Upper lobe of left lung (tissue), 6 donors: ENCODE results near the gene PROCR. TPM values are rescaled to one million over a fixed set of nuclear protein-coding genes. Genes with fewer than 3 reads are reported as not detected.
A peak's percentile ranks its signal among the peaks of the same experiment; 100 is the strongest.

Source experiments
- ATAC-seq, 2 donors: fragments of 200-7000 bp; cut with Tn5 transposase; one replicate each; pipeline ENCODE4 v1.9.1; 2022; ENCODE audit warnings: mild to moderate bottlenecking in 2 of 2, moderate library complexity in 2 of 2; ENCODE audit not compliant: low FRiP score in 2 of 2
- DNase-seq, 2 donors: peaks; one replicate each; pipeline ENCODE4 v3.0.0-alpha.2; 2019 to 2020
- H3K27ac ChIP-seq, 4 donors: fragments of 200-600 bp; sonication (generic); one replicate each; pipeline ENCODE4 v1.5.1; 2016 to 2019
- H3K27me3 ChIP-seq, 4 donors: fragments of 200-600 bp; sonication (generic); one replicate each; pipeline ENCODE4 v1.5.1; 2017 to 2019
- H3K36me3 ChIP-seq, 4 donors: fragments of 200-600 bp; sonication (generic); one replicate each; pipeline ENCODE4 v1.5.1; 2016 to 2019
- H3K4me1 ChIP-seq, 4 donors: fragments of 200-600 bp; sonication (generic); one replicate each; pipeline ENCODE4 v1.5.1; 2018 to 2019
- H3K4me3 ChIP-seq, 4 donors: fragments of 200-600 bp; sonication (generic); one replicate each; pipeline ENCODE4 v1.5.1; 2017 to 2019; ENCODE audit warnings: mild to moderate bottlenecking in 2 of 4, moderate library complexity in 1 of 4
- H3K9me3 ChIP-seq, 4 donors: fragments of 200-600 bp; sonication (generic); one replicate each; pipeline ENCODE4 v1.5.1; 2018 to 2019
- CTCF ChIP-seq, 6 experiments: fragments of 450-650 bp in 4 of 6; fragments of 200-600 bp in 2 of 6; sonication (generic) in 2 of 6; IDR thresholded peaks; one replicate each; pipeline ENCODE4 v1.5.1; 2016 to 2019; ENCODE audit warnings: antibody characterized with exemption in 6 of 6
- EP300 ChIP-seq, 4 donors: sonication (generic); formaldehyde crosslinking; IDR thresholded peaks; one replicate each; pipeline ENCODE4 v1.5.1; 2017; ENCODE audit warnings: antibody characterized with exemption in 4 of 4, control low read depth in 2 of 4
- POLR2A ChIP-seq, 4 donors: fragments of 450-650 bp; IDR thresholded peaks; one replicate each; pipeline ENCODE4 v1.5.1; 2016 to 2017; ENCODE audit warnings: antibody characterized with exemption in 4 of 4, mild to moderate bottlenecking in 2 of 4
- POLR2AphosphoS5 ChIP-seq, 2 donors: sonication (generic); formaldehyde crosslinking; IDR thresholded peaks; one replicate each; pipeline ENCODE4 v1.5.1; 2017; ENCODE audit warnings: antibody characterized with exemption in 2 of 2
- WGBS, 2 donors: methylation state at CpG; one replicate each; pipeline ENCODE4 v1.1.5; 2017 to 2018; 5-methylcytosine and 5-hydroxymethylcytosine counted together
- total RNA-seq, 6 donors: library from RNA; depleted of rRNA in 4 of 6; stranded (reverse); fragments of >200 nt in 4 of 6; gene quantifications; one replicate each; pipeline versions ENCODE4 v1.1.0 to v1.2.1, GENCODE V29; 2016 to 2021
- donor health status: DM: no; HTN: no; CAD: no; lungs with moderate emphysema.
- donor health status: DM: no; HTN: yes; CAD: no; lungs with severe emphysema.

PROCR gene
- total RNA-seq, result 10 to 100 TPM in 4 of 6 donors, 1 to 10 TPM in 2; 5.2 to 24.7 (median 11.6) TPM

GRCh38 chr20:35171753-35172433, at the start of gene PROCR:
PROCR (plus strand) TSS chr20:35172072; CDS start chr20:35172155, 83 bp downstream.
- Histone ChIP-seq H3K4me3 (peak within 1 kb of the TSS; percentile 25 to 47 (median 36)), H3K36me3 (peaks cover 0 to 9% (median 3%) of the 10 kb centered on the region in 4 donors), H3K9me3 (no peaks in the 10 kb centered on the region), H3K4me1 (peaks cover 8 to 32% (median 22%) of the 10 kb centered on the region in 4 donors), H3K27me3 (no peaks in the 10 kb centered on the region), H3K27ac (peak within 1 kb of the TSS in 3 of 4 donors; percentile 58 to 66 (median 63))
- 6 to 7% methylated on average over 14 to 16 of the region's 16 CpGs for WGBS, 2 donors
- ATAC-seq (peak; percentile 92 to 95), DNase-seq (peak; percentile 83 to 89)
- TF ChIP-seq POLR2A (IDR thresholded peaks at IDR 0.05) (peak in 1 of 4 donors; percentile 20), POLR2AphosphoS5 (IDR thresholded peaks at IDR 0.05) (peak; percentile 55 to 73), CTCF (IDR thresholded peaks at IDR 0.05) (no peak)

GRCh38 chr20:35122756-35123405, 49.0 kb upstream of the PROCR start:
- Histone ChIP-seq H3K27me3 (no peaks in the 10 kb centered on the region), H3K9me3 (no peaks in the 10 kb centered on the region), H3K4me1 (no peaks in the 10 kb centered on the region), H3K36me3 (peaks cover 47 to 100% (median 80%) of the 10 kb centered on the region in 4 donors), H3K27ac (no peak overlapping the region), H3K4me3 (no peak overlapping the region)
- 87 to 93% methylated on average over 4 to 5 of the region's 5 CpGs for WGBS, 2 donors
- ATAC-seq (no peak), DNase-seq (no peak)
- TF ChIP-seq CTCF (IDR thresholded peaks at IDR 0.05) (no peak), POLR2AphosphoS5 (IDR thresholded peaks at IDR 0.05) (no peak), EP300 (IDR thresholded peaks at IDR 0.05) (no peak), POLR2A (IDR thresholded peaks at IDR 0.05) (no peak)

- Histone ChIP-seq H3K9me3 (no peaks in the 10 kb centered on the region), H3K27ac (no peak overlapping the region), H3K36me3 (peaks cover 44 to 98% (median 69%) of the 10 kb centered on the region in 4 donors), H3K27me3 (no peaks in the 10 kb centered on the region), H3K4me3 (no peak overlapping the region), H3K4me1 (no peaks in the 10 kb centered on the region)
- TF ChIP-seq POLR2AphosphoS5 (IDR thresholded peaks at IDR 0.05) (no peak), CTCF (IDR thresholded peaks at IDR 0.05) (no peak), EP300 (IDR thresholded peaks at IDR 0.05) (no peak), POLR2A (IDR thresholded peaks at IDR 0.05) (no peak)
- DNase-seq (no peak), ATAC-seq (no peak)
- 89 to 94% methylated on average over 5 of the region's 5 CpGs for WGBS, 2 donors
These were observed 46.1 kb upstream of the PROCR start for GRCh38 chr20:35125753-35126152.

- ATAC-seq, result no peak
- TF ChIP-seq EP300 (IDR thresholded peaks at IDR 0.05) (no peak), CTCF (IDR thresholded peaks at IDR 0.05) (no peak), POLR2A (IDR thresholded peaks at IDR 0.05) (no peak), POLR2AphosphoS5 (IDR thresholded peaks at IDR 0.05) (no peak)
- Histone ChIP-seq H3K4me3 (no peak overlapping the region), H3K27ac (no peak overlapping the region), H3K9me3 (no peaks in the 10 kb centered on the region), H3K4me1 (no peaks in the 10 kb centered on the region), H3K36me3 (peaks cover 41 to 98% (median 65%) of the 10 kb centered on the region in 4 donors), H3K27me3 (no peaks in the 10 kb centered on the region)
- no peak for DNase-seq
- 75 to 78% methylated on average over 2 of the region's 2 CpGs for WGBS, 2 donors
These were observed 42.2 kb upstream of the PROCR start for GRCh38 chr20:35129647-35130069.
